Fibroblast of skin of right quadriceps (primary cell): ENCODE data around the gene FKBP14.

Source experiments
- DNase-seq: peaks from one replicate; pipeline ENCODE4 v3.0.0-alpha.2; 2013

Gene FKBP14

GRCh38 chr7:30032310-30033125 lies 6.0 kb upstream of the FKBP14 start:
- peak; percentile 76 for DNase-seq

GRCh38 chr7:30029696-30030095 lies 3.2 kb upstream of the FKBP14 start:
- DNase-seq = no peak

- peak; percentile 20 for DNase-seq
Observed at GRCh38 chr7:30028749-30029635, 2.5 kb upstream of the FKBP14 start.

- DNase-seq = peak; percentile 87
Observed at GRCh38 chr7:30028216-30028748, 1.8 kb upstream of the FKBP14 start, which contains the start of gene PLEKHA8. Gene PLEKHA8 (plus strand): TSS chr7:30028412. CDS start chr7:30028763, 351 bp downstream.

- DNase-seq = no peak
Observed at GRCh38 chr7:30027740-30028215, 1.3 kb upstream of the FKBP14 start.

GRCh38 chr7:30027065-30027456 lies 559 bp upstream of the FKBP14 start:
- peak; percentile 43 for DNase-seq

GRCh38 chr7:30023524-30023923 lies 3.0 kb downstream of the FKBP14 start:
- no peak for DNase-seq

GRCh38 chr7:30022991-30023390 lies 3.5 kb downstream of the FKBP14 start:
- DNase-seq = no peak

GRCh38 chr7:30020535-30020934 lies 6.0 kb downstream of the FKBP14 start:
- DNase-seq = no peak

GRCh38 chr7:30019960-30020359 lies 6.5 kb downstream of the FKBP14 start:
- DNase-seq = no peak

GRCh38 chr7:30019387-30019786 lies 7.1 kb downstream of the FKBP14 start:
- DNase-seq = no peak

GRCh38 chr7:30018451-30018850 lies 8.1 kb downstream of the FKBP14 start:
- DNase-seq = no peak

- DNase-seq = no peak
Observed at GRCh38 chr7:30012757-30013156, 13.7 kb downstream of the FKBP14 start.

GRCh38 chr7:30010021-30010420 lies 16.5 kb downstream of the FKBP14 start:
- DNase-seq = no peak

- DNase-seq = no peak
Observed at GRCh38 chr7:30005464-30005863, 21.0 kb downstream of the FKBP14 start.

GRCh38 chr7:30003098-30003497 lies 23.4 kb downstream of the FKBP14 start:
- no peak for DNase-seq

- DNase-seq = no peak
Observed at GRCh38 chr7:30001998-30002397, 24.5 kb downstream of the FKBP14 start.

GRCh38 chr7:29998489-29998888 lies 28.0 kb downstream of the FKBP14 start:
- DNase-seq = no peak

- DNase-seq = no peak
Observed at GRCh38 chr7:29996321-29996720, 30.2 kb downstream of the FKBP14 start.

- DNase-seq = no peak
Observed at GRCh38 chr7:29995652-29996051, 30.9 kb downstream of the FKBP14 start.

GRCh38 chr7:29993140-29993539 lies 33.4 kb downstream of the FKBP14 start:
- no peak for DNase-seq

GRCh38 chr7:29991937-29992336 lies 34.6 kb downstream of the FKBP14 start:
- no peak for DNase-seq

- no peak for DNase-seq
Observed at GRCh38 chr7:29990931-29991330, 35.6 kb downstream of the FKBP14 start.
